GM12878 (cell line): Measurements from ENCODE around the gene GALNT15. TPM values are rescaled to one million over a fixed set of nuclear protein-coding genes. Genes with fewer than 3 reads are reported as not detected.

Experiments
- ATAC-seq: fragments of 200-7000 bp; cut with Tn5 transposase; 3 replicates; pipeline ENCODE4 v1.9.1; 2020; ENCODE audit warnings: mild to moderate bottlenecking, moderate library complexity
- BruUV-seq: library from RNA; stranded (reverse); fragments of 400-500 nt; replicated peaks from 2 replicates; lab custom pipeline; 2021; lab: Mats Ljungman, UMichigan
- CTCF ChIA-PET: fragments of 300-600 bp; sonication (Branson Sonifier 250); formaldehyde crosslinking; extraction: SDS; loops from one replicate; lab custom pipeline; 2021; ENCODE audit warnings: inconsistent platforms; lab: Yijun Ruan, JAX
- POLR2A ChIA-PET: fragments of 350-600 bp; formaldehyde crosslinking; extraction: SDS; loops from one replicate; lab custom pipeline; 2021; ENCODE audit warnings: inconsistent platforms; lab: Charles Lee
- RAD21 ChIA-PET: fragments of 300-600 bp; sonication (Branson Sonifier 250); formaldehyde crosslinking; loops from one replicate; lab custom pipeline; 2023; ENCODE audit warnings: antibody characterized with exemption; ENCODE audit not compliant: unreplicated experiment; lab: Charles Lee
- SMC1A ChIA-PET: fragments of 300-600 bp; sonication (Branson Sonifier 250); formaldehyde crosslinking; loops from one replicate; lab custom pipeline; 2023; ENCODE audit not compliant: unreplicated experiment, uncharacterized antibody; lab: Charles Lee
- DNase-seq: peaks from one replicate; pipeline ENCODE4 v3.0.0-alpha.2; 2011; ENCODE audit warnings: low read depth, low spot score
- FAIRE-seq: peaks from 3 replicates; lab custom pipeline; 2011; peaks lifted over from hg19 to GRCh38; lab: Jason Lieb, UNC
- H2AFZ ChIP-seq: 2 replicates; pipeline ENCODE4 v1.6.0; 2011; ENCODE audit warnings: low read depth, low read length, control low read depth; ENCODE audit not compliant: control insufficient read depth
- H3K27ac ChIP-seq: 2 replicates; pipeline ENCODE4 v1.5.1; 2011; ENCODE audit warnings: control low read depth; ENCODE audit not compliant: control insufficient read depth, insufficient read depth
- H3K27me3 ChIP-seq, 2 experiments: replicated peaks in 1 of 2; 2 replicates each; pipeline versions ENCODE4 v1.6.0 to v1.6.1; 2011; ENCODE audit warnings: low read length in 1 of 2; ENCODE audit not compliant: control insufficient read depth in 2 of 2, insufficient read depth in 2 of 2
- H3K36me3 ChIP-seq, 2 experiments: 2 replicates each; pipeline ENCODE4 v1.5.1; 2011; ENCODE audit warnings: low read length in 1 of 2; ENCODE audit not compliant: control insufficient read depth in 2 of 2, insufficient read depth in 2 of 2
- H3K4me1 ChIP-seq: 2 replicates; pipeline ENCODE4 v1.6.1; 2011; ENCODE audit warnings: mild to moderate bottlenecking, low read length, moderate library complexity, mixed read lengths; ENCODE audit not compliant: control insufficient read depth, insufficient read depth
- H3K4me2 ChIP-seq: 2 replicates; pipeline ENCODE4 v1.6.0; 2011; ENCODE audit warnings: control low read depth; ENCODE audit not compliant: control insufficient read depth, insufficient read depth
- H3K4me3 ChIP-seq: fragments of 200-600 bp; sonication (generic); 2 replicates; pipeline ENCODE4 v1.5.1; 2016
- H3K79me2 ChIP-seq: 2 replicates; pipeline ENCODE4 v1.6.0; 2011; ENCODE audit warnings: low read length; ENCODE audit not compliant: control insufficient read depth, insufficient read depth
- H3K9ac ChIP-seq: 2 replicates; pipeline ENCODE4 v1.8.0; 2011; ENCODE audit warnings: low read length, control low read depth, mixed read lengths; ENCODE audit not compliant: control insufficient read depth, insufficient read depth
- H3K9me3 ChIP-seq: replicated peaks from 3 replicates; pipeline ENCODE4 v1.5.1; 2011; ENCODE audit warnings: mild to moderate bottlenecking, low read length; ENCODE audit not compliant: control insufficient read depth, insufficient read depth
- H4K20me1 ChIP-seq: 2 replicates; pipeline ENCODE4 v1.6.0; 2011; ENCODE audit not compliant: control insufficient read depth, insufficient read depth
- BACH1 ChIP-seq: fragments of 450-650 bp; IDR thresholded peaks from 2 replicates; pipeline ENCODE4 v1.6.1; 2017; ENCODE audit warnings: mild to moderate bottlenecking, borderline replicate concordance
- E2F8 ChIP-seq: fragments of 450-650 bp; IDR thresholded peaks from 2 replicates; pipeline ENCODE4 v1.6.1; 2018; ENCODE audit warnings: mild to moderate bottlenecking, low read depth, moderate library complexity; ENCODE audit not compliant: partially characterized antibody
- ZBTB40 ChIP-seq: fragments of 450-650 bp; IDR thresholded peaks from 2 replicates; pipeline ENCODE4 v1.6.1; 2016; ENCODE audit warnings: mild to moderate bottlenecking, moderate library complexity, borderline replicate concordance
- WGBS: methylation state at CpG from one replicate; pipeline ENCODE4 v1.1.6; 2016; ENCODE audit warnings: low lambda C conversion rate; ENCODE audit not compliant: insufficient replicate concordance, insufficient coverage; ENCODE audit errors: missing lambda C conversion rate; 5-methylcytosine and 5-hydroxymethylcytosine counted together
- in situ Hi-C: fragments of 300-500 bp; cut with MboI; formaldehyde crosslinking; loops from 9 replicates; pipeline ENCODE4 v1.14.3; 2018; ENCODE audit warnings: mixed read lengths
- intact Hi-C: fragments of 100-400 bp; cut with micrococcal nuclease; formaldehyde crosslinking; loops from one replicate; pipeline ENCODE4 v1.14.2; 2022; ENCODE audit not compliant: unreplicated experiment
- polyA plus RNA-seq, 11 experiments: library from polyadenylated mRNA; depleted of rRNA in 4 of 11; unstranded in 6 of 11; stranded (reverse) in 5 of 11; fragments of >200 nt; fragmentation: Nextera tagmentation in 4 of 11; fragmentation: Illumina TruSeq in 1 of 11; extraction: Ambion mirVana in 4 of 11; extraction: Trizol in 1 of 11; gene quantifications; 1 replicate in 1 of 11; 2 replicates in 10 of 11; pipeline versions ENCODE4 v1.2.1 to v1.2.3, GENCODE V29; 2011 to 2016; ENCODE audit warnings: inconsistent platforms in 2 of 11, missing spikeins in 2 of 11, low read depth in 1 of 11
- total RNA-seq, 4 experiments: library from RNA; depleted of rRNA in 3 of 4; stranded (reverse); fragments of >200 nt in 3 of 4; fragmentation: Illumina TruSeq in 1 of 4; extraction: Trizol in 1 of 4; gene quantifications; 2 replicates each; pipeline versions ENCODE4 v1.2.1 to v1.2.3, GENCODE V29; 2013 to 2021

The GALNT15 gene
- total and polyA plus RNA-seq, 10 of the 15 experiments (the other 5 are each of a cell fraction or from before 2014, with no cell fraction given): 0.03 to 0.05 TPM; not detected in 8

- TF ChIP-seq E2F8: no peak
- TF ChIP-seq, all 136 proteins: peak for 0
These were observed 59.8 kb downstream of the GALNT15 start (continued) for GRCh38 chr3:16234281-16234680.

GRCh38 chr3:16236030-16236639, 61.7 kb downstream of the GALNT15 start:
- Histone ChIP-seq H3K27me3 (peaks cover 0 to 2% of the 10 kb centered on the region in 2 experiments; a peak in 1 of 4 replicates), H3K27ac (no peak overlapping the region), H3K4me3 (no peak overlapping the region), H3K9me3 (no peaks in the 10 kb centered on the region), H3K4me2 (no peak overlapping the region), H3K36me3 (no peaks in the 10 kb centered on the region), H4K20me1 (no peaks in the 10 kb centered on the region), H3K79me2 (no peaks in the 10 kb centered on the region), H3K9ac (no peak overlapping the region), H3K4me1 (no peaks in the 10 kb centered on the region), H2AFZ (no peak overlapping the region)
- ChIA-PET CTCF (interaction anchor here (1.4 kb wide), 1 partner anchor 401 kb away, joined by 3 read pairs; no protein-coding TSS in a partner anchor), POLR2A (no interaction called here), SMC1A (interaction anchor here (0.6 kb wide), 1 partner anchor 489 kb away, joined by 4 read pairs; no protein-coding TSS in a partner anchor), RAD21 (no interaction called here)
- DNase-seq (no peak), FAIRE-seq (no peak), ATAC-seq (no peak)
- intact Hi-C loops (no loop called here), in situ Hi-C loops (no loop called here)
- no TSS peak for BruUV-seq
- TF ChIP-seq BACH1: no peak
- peak; percentile 56 for TF ChIP-seq ZBTB40
- 53% methylated on average over 4 of the region's 4 CpGs for WGBS
